Fibroblast of mammary gland (primary cell): ENCODE data around the gene TRIM25.

ENCODE experiments used
- DNase-seq: peaks from one replicate; pipeline ENCODE4 v3.0.0-alpha.2; 2010; ENCODE audit warnings: low read depth
- H3K4me3 ChIP-seq: 2 replicates; pipeline ENCODE4 v1.5.1; 2011; ENCODE audit warnings: low read depth, mild to moderate bottlenecking, low read length, moderate library complexity; ENCODE audit not compliant: control insufficient read depth
- CTCF ChIP-seq: conservative IDR thresholded peaks from 2 replicates; pipeline ENCODE4 v1.5.1; 2011; ENCODE audit warnings: low read depth, low read length, inconsistent platforms; ENCODE audit not compliant: control insufficient read depth, insufficient read depth

The TRIM25 gene, protein sequence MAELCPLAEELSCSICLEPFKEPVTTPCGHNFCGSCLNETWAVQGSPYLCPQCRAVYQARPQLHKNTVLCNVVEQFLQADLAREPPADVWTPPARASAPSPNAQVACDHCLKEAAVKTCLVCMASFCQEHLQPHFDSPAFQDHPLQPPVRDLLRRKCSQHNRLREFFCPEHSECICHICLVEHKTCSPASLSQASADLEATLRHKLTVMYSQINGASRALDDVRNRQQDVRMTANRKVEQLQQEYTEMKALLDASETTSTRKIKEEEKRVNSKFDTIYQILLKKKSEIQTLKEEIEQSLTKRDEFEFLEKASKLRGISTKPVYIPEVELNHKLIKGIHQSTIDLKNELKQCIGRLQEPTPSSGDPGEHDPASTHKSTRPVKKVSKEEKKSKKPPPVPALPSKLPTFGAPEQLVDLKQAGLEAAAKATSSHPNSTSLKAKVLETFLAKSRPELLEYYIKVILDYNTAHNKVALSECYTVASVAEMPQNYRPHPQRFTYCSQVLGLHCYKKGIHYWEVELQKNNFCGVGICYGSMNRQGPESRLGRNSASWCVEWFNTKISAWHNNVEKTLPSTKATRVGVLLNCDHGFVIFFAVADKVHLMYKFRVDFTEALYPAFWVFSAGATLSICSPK

GRCh38 chr17:56913867-56914580, at the start of gene TRIM25:
TSS of gene TRIM25 (minus strand) at chr17:56914049. CDS start at chr17:56913988, 61 bp downstream.
- DNase-seq: peak; percentile 75
- no peak for TF ChIP-seq CTCF

GRCh38 chr17:56960596-56961538, 47.0 kb upstream of the TRIM25 start, which contains the start of gene COIL:
TSS of gene COIL (minus strand) at chr17:56961050. CDS start at chr17:56961019, 31 bp downstream.
- peak; percentile 93 for TF ChIP-seq CTCF
- peak within 1 kb of the TSS; percentile 58 for H3K4me3 ChIP-seq
- peak; percentile 89 for DNase-seq

More at GRCh38 chr17:56913867-56914580, at the start of gene TRIM25:
- H3K4me3 ChIP-seq: peak within 1 kb of the TSS; percentile 84

DNA sequence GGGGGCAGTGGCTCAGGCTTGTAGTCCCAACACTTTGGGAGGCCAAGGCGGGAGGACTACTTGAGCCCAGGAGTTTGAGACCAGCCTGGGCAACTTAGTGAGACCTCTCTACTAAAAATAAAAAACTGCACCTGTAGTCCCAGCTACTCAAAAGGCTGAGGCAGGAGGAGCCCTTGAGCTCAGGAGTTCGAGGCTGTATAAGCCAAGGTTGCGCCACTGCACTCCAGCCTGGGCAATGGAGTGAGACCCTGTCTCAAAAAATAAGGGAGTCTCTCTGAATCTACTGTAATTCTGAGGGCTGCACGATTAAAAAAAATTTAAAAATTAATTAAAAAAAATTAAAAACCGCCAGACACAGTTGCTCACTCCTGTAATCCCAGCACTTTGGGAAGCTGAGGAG, 43.1 kb upstream of the TRIM25 start:
- no peak overlapping the region for H3K4me3 ChIP-seq
- no peak for TF ChIP-seq CTCF
- no peak for DNase-seq

GRCh38 chr17:56949595-56949994, 35.7 kb upstream of the TRIM25 start:
- no peak for TF ChIP-seq CTCF
- H3K4me3 ChIP-seq: no peak overlapping the region
- no peak for DNase-seq

GRCh38 chr17:56948491-56948890, 34.6 kb upstream of the TRIM25 start:
- no peak for TF ChIP-seq CTCF
- DNase-seq: no peak
- H3K4me3 ChIP-seq: no peak overlapping the region

DNA sequence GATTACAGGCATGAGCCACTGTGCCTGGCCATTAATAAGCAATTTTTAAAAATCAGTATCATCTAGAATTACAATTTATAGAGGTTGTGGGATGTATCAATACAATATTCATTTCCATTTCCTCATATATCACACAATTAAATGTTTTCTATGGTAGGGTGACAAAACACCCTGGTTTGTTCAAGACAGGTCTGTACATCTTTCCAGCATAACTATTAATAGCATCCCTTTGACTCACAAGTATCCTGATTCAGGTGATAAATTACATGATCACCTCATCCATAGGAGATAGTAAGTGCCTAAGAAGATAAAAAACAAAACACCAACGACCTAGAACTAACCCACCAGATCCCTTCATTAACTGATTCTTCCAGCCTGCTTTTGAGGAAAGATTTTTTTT, 33.9 kb upstream of the TRIM25 start:
- TF ChIP-seq CTCF: no peak
- no peak overlapping the region for H3K4me3 ChIP-seq
- no peak for DNase-seq
